BE2C (cell line): ENCODE results near the gene SPATA18.

ENCODE experiments used
- DNase-seq: peaks from one replicate; pipeline ENCODE4 v3.0.0-alpha.2; 2020
- H3K27me3 ChIP-seq: fragments of 250-450 bp; sonication (Bioruptor Pico); 2 replicates; pipeline ENCODE4 v1.5.1; 2020; ENCODE audit warnings: mild to moderate bottlenecking
- H3K36me3 ChIP-seq: fragments of 250-450 bp; sonication (Bioruptor Pico); 2 replicates; pipeline ENCODE4 v1.5.1; 2020; ENCODE audit warnings: mild to moderate bottlenecking
- H3K4me1 ChIP-seq: fragments of 250-450 bp; sonication (Bioruptor Pico); 2 replicates; pipeline ENCODE4 v1.5.1; 2020
- H3K4me3 ChIP-seq: 2 replicates; pipeline ENCODE4 v1.5.1; 2011; ENCODE audit warnings: low read depth, low read length
- H3K9me3 ChIP-seq: fragments of 250-450 bp; sonication (Bioruptor Pico); 2 replicates; pipeline ENCODE4 v1.5.1; 2020
- CTCF ChIP-seq: IDR thresholded peaks from 2 replicates; pipeline ENCODE4 v1.5.1; 2012; ENCODE audit warnings: mild to moderate bottlenecking, low read depth, low read length

The SPATA18 gene

GRCh38 chr4:52038103-52038912 is 12.8 kb upstream of the SPATA18 start, which contains the start of gene SGCB:
Gene SGCB (minus strand): TSS chr4:52038299. CDS start chr4:52038259, 40 bp downstream.
- Histone ChIP-seq H3K4me1 (no peaks in the 10 kb centered on the region; the same call in 1 of the 2 replicates), H3K4me3 (peak within 1 kb of the TSS; percentile 86), H3K27me3 (no peaks in the 10 kb centered on the region), H3K9me3 (no peaks in the 10 kb centered on the region), H3K36me3 (peaks cover 3% of the 10 kb centered on the region; the same call in 1 of the 2 replicates)
- no peak for TF ChIP-seq CTCF
- DNase-seq = peak; percentile 83

GRCh38 chr4:52045028-52045427 is 6.1 kb upstream of the SPATA18 start:
- Histone ChIP-seq H3K9me3 (no peaks in the 10 kb centered on the region), H3K27me3 (no peaks in the 10 kb centered on the region; the same call in 1 of the 2 replicates), H3K4me3 (no peak overlapping the region), H3K36me3 (no peaks in the 10 kb centered on the region), H3K4me1 (no peaks in the 10 kb centered on the region)
- no peak for DNase-seq
- TF ChIP-seq CTCF = no peak

GRCh38 chr4:52049266-52049665 is 1.8 kb upstream of the SPATA18 start:
- Histone ChIP-seq H3K4me3 (no peak overlapping the region), H3K27me3 (peaks cover 7% of the 10 kb centered on the region), H3K4me1 (no peaks in the 10 kb centered on the region), H3K36me3 (no peaks in the 10 kb centered on the region), H3K9me3 (no peaks in the 10 kb centered on the region)
- TF ChIP-seq CTCF = no peak
- DNase-seq = no peak

GRCh38 chr4:52051615-52052474 is 741 bp downstream of the SPATA18 start:
- H3K9me3 ChIP-seq = no peaks in the 10 kb centered on the region
- DNase-seq = no peak
- H3K4me3 ChIP-seq = no peak overlapping the region
- no peaks in the 10 kb centered on the region for H3K4me1 ChIP-seq
- no peak for TF ChIP-seq CTCF
- H3K36me3 ChIP-seq = no peaks in the 10 kb centered on the region
- peaks cover 7% of the 10 kb centered on the region for H3K27me3 ChIP-seq

- H3K4me1 ChIP-seq = no peaks in the 10 kb centered on the region
- H3K4me3 ChIP-seq = no peak overlapping the region
- peaks cover 7% of the 10 kb centered on the region for H3K27me3 ChIP-seq
- no peak for DNase-seq
- TF ChIP-seq CTCF = no peak
- H3K36me3 ChIP-seq = no peaks in the 10 kb centered on the region
- no peaks in the 10 kb centered on the region for H3K9me3 ChIP-seq
Measured at GRCh38 chr4:52052475-52052780, 1.3 kb downstream of the SPATA18 start.

- no peaks in the 10 kb centered on the region for H3K4me1 ChIP-seq
- H3K9me3 ChIP-seq = no peaks in the 10 kb centered on the region
- H3K27me3 ChIP-seq = peaks cover 7% of the 10 kb centered on the region; the same call in 1 of the 2 replicates
- no peaks in the 10 kb centered on the region for H3K36me3 ChIP-seq
- H3K4me3 ChIP-seq = no peak overlapping the region
- no peak for DNase-seq
- no peak for TF ChIP-seq CTCF
Measured at GRCh38 chr4:52054254-52054653, 3.1 kb downstream of the SPATA18 start.
